Stimulated activated CD4-positive, alpha-beta T cell treated with anti-CD3 and anti-CD28 coated beads, Interleukin-1b, Interleukin-23, amount 100 ng/mL, for 1 hour (primary cell): Measurements from ENCODE around the gene FOXO6.
A peak's percentile ranks its signal among the peaks of the same experiment; 100 is the strongest.

Experiments used
- DNase-seq, 2 donors: peaks; one replicate each; pipeline ENCODE4 v3.0.0-alpha.2; 2020; ENCODE audit warnings: low read depth in 2 of 2

Gene FOXO6

DNA sequence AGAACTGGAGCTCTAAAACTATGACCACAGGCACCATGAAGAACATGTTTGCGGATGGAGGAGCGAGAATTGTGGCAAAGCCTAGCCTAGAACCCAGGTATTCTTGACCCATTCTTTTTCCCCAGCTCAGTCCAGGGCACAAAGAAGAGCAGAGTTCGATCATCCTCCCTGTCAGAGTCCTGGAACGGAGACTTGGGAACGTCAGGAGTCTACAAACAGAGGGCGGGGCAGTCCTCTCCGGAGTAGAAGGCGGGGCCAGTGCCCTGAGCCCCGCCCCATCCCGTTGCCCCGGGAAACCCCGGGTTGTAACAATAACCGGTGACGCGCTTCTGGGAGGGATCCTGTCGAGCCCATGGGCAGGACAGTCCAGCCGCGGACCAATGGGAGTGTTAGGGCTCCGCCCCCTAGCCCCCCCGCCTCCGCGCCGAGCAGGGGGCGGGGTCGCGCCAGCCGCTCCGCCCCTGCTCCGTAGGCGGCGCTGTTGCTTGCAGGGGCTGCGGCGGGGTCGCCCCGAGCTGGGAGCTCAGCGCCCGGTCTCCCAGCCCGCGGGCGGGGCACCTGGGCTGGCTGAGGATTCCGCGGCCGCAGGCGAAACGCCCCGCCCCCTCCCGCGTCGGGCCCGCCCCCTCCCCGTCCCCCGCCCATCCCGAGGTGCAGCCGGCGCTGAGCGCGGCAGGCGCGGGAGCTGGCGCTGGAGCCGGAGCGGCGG, at the start of gene FOXO6:
Gene FOXO6 (plus strand): TSS at position 649 of the 709 bp plus-strand sequence.
- peak; percentile 84 to 89 for DNase-seq

DNA sequence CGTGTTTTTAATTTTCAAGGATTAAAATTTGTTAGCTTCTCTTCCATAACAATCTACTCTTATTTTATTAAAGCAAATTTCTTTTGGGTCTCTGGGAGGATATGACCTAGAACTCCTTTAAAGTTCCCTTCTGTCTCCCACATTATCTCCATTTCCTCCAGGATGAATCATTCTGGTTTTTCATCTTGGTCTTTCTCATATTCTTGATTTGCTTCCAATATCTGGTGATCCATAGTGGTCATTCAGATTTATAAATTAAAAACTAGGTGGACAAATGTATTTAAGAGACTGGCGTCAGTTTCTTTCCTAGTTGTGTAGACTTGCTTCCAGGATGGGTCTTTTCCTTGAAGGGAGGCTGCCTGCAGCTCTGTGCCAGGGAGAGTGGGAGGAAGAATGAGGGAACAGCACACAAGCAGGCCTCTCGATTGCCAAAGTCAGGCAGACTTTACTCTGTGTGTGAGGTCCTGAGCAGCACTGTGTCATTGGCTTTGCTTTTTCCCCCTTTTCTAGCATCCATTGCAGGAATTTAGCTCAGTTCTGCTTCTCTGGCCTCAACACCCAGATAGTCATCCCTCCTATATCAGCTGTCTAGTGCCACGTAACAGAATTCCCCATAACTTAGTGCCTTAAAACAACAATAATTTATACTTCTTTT, 48.1 kb upstream of the FOXO6 start:
- no peak for DNase-seq

DNA sequence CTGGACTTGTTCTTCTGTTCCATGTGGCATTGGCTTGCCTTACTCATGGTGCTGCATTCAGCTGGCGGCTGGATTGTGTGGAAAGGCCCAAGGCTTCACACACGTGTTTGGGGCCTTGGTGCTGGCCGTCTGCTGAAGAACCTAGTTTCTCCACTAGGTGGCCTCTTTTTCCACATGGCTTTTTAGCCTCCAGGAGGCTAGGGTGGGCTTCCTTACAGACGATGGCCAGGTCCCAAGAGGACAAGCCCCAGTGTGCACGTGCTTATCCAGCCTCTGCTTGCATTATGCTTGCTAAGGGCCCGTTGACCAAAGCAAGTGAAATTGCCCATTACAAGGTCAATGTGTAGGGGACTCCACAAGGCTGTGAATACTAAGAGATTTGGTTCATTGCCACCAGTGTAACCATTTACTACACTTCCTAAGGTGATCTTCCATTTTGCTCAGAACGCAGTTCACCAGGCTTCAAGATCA, 47.5 kb upstream of the FOXO6 start:
- no peak for DNase-seq

GRCh38 chr1:41314376-41315145, 46.7 kb upstream of the FOXO6 start:
- no peak for DNase-seq

GRCh38 chr1:41315146-41315822, 46.0 kb upstream of the FOXO6 start:
- DNase-seq, result no peak

- no peak for DNase-seq
These were observed 45.4 kb upstream of the FOXO6 start for GRCh38 chr1:41315871-41316270.

- no peak for DNase-seq
These were observed 43.9 kb upstream of the FOXO6 start for GRCh38 chr1:41317361-41317760.

DNA sequence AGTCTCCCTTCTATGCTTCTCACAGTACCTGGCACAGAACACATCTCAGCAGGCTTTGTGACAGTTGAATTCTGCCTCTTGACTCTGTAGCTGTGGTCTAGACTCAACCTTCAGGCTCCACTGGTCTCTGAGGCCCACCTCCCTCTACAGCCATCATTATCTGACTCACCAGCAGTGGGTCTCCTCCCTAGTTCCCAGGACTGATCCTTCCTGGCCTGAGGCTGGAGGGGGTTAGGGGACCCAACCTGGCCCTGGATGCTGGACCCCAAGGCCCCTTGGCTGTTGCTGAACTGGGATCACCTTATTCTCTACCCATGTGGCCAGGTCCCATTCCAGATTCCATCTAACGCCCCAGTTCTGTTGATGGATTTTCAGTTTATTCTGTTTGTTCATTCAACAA, 43.1 kb upstream of the FOXO6 start:
- DNase-seq, result no peak

GRCh38 chr1:41319106-41319755, 42.0 kb upstream of the FOXO6 start:
- DNase-seq, result no peak

- DNase-seq, result no peak
These were observed 41.2 kb upstream of the FOXO6 start for GRCh38 chr1:41319807-41320711.

- DNase-seq, result no peak
These were observed 40.1 kb upstream of the FOXO6 start for GRCh38 chr1:41320895-41321676.

DNA sequence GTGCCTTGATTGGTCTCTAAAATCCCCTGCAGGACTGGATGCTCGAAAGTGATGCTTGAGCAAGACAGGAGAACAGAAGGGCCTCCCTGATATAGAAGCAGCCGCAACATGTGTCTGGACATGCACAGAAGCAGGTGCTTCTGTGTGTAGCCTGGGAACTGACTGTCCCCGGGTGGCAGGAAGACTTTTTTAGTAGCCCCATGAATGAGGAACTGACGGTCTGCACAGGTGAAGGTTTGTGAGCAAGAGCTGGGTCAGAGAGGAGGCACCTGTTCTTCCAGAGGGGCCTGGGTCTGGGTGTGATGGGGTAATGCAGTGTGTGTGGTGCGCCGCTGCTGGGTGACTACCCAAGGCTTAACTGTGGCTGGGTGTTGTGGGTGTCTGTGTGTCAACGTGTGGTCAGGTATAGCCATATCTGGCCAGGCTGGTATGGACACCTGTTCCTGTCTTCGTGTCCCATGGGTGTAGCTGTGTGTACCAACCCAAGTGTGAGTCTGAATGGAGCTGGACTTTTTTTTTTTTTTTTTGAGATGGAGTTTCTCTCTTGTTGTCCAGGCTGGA, 39.1 kb upstream of the FOXO6 start:
- no peak for DNase-seq

DNA sequence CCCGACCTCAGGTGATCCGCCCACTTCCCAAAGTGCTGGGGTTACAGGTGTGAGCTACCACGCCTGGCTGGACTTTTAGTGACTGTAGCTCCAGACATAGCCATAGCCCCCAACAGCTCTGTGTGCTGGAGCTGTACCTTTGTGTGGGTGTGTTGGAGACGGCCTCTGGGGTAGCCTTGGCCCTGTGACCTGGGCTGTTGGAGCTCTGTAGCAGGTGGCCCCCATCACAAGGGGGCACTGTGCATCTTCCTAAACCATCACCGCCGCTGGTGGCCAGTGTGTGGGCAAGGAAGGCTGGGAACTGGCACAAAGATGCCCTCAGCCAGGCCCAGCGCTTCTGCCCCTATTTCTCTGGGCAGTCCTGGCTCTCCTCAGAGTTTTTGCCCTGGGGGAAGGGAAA, 38.4 kb upstream of the FOXO6 start:
- no peak for DNase-seq

DNA sequence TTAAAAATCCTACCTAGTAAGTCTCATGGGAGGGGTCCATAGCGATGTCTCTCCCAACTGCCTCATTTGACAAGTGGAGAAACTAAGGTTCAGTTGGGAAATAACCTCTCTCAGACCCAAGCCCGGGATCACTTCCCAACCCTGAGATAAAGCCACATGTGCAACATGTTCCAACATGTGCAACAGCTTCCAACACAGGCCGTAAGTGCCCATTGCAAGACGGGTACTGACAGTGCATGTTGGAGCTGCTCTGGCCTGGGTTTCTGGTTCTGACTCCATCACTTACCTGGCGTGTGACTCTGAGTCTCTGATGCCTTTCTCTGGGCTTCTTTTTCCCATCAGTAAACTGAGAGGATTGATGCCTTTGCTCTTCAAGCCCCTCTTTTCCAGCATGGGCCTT, 38.0 kb upstream of the FOXO6 start:
- DNase-seq, result no peak

DNA sequence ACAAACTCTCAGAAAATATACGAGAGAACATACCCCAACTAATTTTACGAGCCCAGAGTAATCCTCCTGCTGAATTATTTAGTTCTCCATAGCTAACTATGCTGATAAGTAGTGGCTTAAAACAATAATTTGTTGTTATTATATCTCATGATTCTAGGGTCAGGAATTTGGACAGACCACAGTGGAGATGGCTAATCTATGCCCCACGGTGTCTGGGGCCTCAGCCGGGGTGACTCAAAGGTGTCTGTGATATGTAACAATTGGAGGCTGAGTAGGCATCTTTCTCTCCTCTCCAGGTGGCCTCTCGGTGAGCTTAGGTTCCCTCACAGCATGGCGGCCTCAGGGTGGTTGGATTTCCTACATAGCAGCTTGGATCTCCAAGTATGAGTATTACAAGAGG, 35.4 kb upstream of the FOXO6 start:
- no peak for DNase-seq

DNA sequence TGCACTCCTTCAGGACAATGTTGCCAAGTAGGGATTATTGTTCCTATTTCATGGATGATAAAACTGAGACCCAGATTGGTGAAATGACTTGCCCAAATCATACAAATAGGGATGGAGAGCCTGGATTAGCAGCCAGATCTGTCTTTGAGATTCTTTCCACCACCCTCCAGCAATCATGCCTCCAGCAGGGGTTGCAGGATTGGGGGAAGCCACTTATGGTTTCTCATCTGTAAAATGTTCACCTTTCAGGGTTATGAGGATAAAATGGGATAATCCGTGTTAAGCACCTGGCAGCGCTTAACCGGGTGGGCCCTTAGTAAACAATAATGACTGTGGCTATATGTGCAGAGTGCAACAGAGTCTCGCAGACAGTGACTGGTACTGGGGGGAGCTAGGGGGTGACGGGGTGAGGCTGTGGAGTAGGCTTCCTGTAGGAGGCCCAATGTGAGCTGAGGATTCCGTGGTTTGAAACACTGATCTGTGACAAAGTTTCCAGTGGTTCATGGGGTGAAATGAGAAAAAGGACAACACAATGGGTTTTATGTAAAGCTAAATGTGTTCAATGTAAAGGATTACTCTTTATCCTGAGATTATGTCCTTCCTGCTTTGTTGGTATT, 33.7 kb upstream of the FOXO6 start:
- DNase-seq, result no peak

DNA sequence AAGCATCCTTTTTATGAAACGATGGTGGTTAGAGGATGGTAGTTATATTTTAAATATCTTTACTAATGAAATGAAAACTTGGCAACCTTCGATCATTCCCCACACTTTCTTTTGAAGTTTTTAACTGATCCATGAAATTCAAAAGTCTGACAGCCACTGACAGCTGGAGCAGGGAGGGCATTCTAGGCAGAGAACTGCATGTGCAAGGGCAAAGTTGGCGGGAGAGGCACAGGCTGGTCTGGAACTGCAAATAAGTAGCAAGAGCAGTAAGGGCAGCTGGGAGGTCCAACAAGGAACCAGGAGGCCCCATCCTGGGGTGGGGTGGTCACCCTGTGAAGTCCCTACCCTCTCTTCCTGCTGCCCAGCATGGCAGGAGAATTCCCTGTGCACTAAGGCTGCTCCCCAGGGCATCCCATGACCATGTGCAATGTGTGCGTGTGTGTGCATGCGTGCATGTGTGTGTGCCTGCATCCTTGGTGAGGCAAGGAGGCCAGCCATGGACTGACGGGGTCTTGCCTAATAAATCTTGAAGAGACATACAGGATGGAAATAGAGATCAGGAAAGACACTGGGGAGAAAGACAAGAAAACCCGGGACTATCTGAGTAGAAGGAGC, 33.1 kb upstream of the FOXO6 start:
- no peak for DNase-seq

GRCh38 chr1:41328780-41329640, 32.2 kb upstream of the FOXO6 start:
- no peak for DNase-seq
